ENCODE data around the gene SZT2.
"Not testable (repeated sequence)": the region's sequence is repeated elsewhere in the genome, so short reads cannot be mapped to it uniquely, and the experiment has no call there.

SZT2 gene

GRCh38 chr1:43455213-43455889, 65.7 kb downstream of the SZT2 start:
- Histone ChIP-seq H3K36me3 (ENCODE audit: insufficient read depth, low read length) (peaks cover 21% of the 10 kb centered on the region), H2AFZ (ENCODE audit: low read depth, low read length) (no peak overlapping the region), H3K9me3 (ENCODE audit: insufficient read depth, low read length, severe bottlenecking) (no peaks in the 10 kb centered on the region), H4K20me1 (ENCODE audit: insufficient read depth, low read length) (no peaks in the 10 kb centered on the region), H3K27ac (ENCODE audit: low read length) (no peak overlapping the region), H3K27me3 (ENCODE audit: insufficient read depth, low read length, poor library complexity) (no peaks in the 10 kb centered on the region), H3K4me2 (ENCODE audit: insufficient read depth, low read length) (no peak overlapping the region), H3K9ac (ENCODE audit: low read depth, low read length) (no peak overlapping the region), H3K4me1 (ENCODE audit: insufficient read depth, low read length) (peaks cover 27% of the 10 kb centered on the region), H3K4me3 (ENCODE audit: low read depth in 1 of 2, low read length in 2 of 2) (no peak overlapping the region), H3K79me2 (ENCODE audit: insufficient read depth, low read length) (peaks cover 19% of the 10 kb centered on the region)
- no peak for ATAC-seq (ENCODE audit: insufficient read depth, low read depth)
- TF ChIP-seq CTCF (IDR thresholded peaks at IDR 0.05; ENCODE audit: borderline replicate concordance, extremely low read depth, low read length, poor library complexity, severe bottlenecking) = no peak
- no peak for TF ChIP-seq EZH2 (IDR thresholded peaks at IDR 0.05; ENCODE audit: borderline replicate concordance, low read depth, low read length, severe bottlenecking)
- no peak for DNase-seq

GRCh38 chr1:43458379-43458778, 68.7 kb downstream of the SZT2 start:
- ATAC-seq (ENCODE audit: insufficient read depth, low read depth); H3K4me2 ChIP-seq (ENCODE audit: insufficient read depth, low read length); H3K27ac ChIP-seq (ENCODE audit: low read length); H4K20me1 ChIP-seq (ENCODE audit: insufficient read depth, low read length); H3K27me3 ChIP-seq (ENCODE audit: insufficient read depth, low read length, poor library complexity); H3K9me3 ChIP-seq (ENCODE audit: insufficient read depth, low read length, severe bottlenecking); H2AFZ ChIP-seq (ENCODE audit: low read depth, low read length); DNase-seq; H3K79me2 ChIP-seq (ENCODE audit: insufficient read depth, low read length); H3K9ac ChIP-seq (ENCODE audit: low read depth, low read length); H3K4me3 ChIP-seq (ENCODE audit: low read depth in 1 of 2, low read length in 2 of 2); H3K36me3 ChIP-seq (ENCODE audit: insufficient read depth, low read length): not testable (repeated sequence)
- H3K4me1 ChIP-seq (ENCODE audit: insufficient read depth, low read length) = peaks cover 11% of the 10 kb centered on the region

GRCh38 chr1:43460988-43461693, 71.4 kb downstream of the SZT2 start:
- Histone ChIP-seq H3K4me3 (ENCODE audit: low read depth in 1 of 2, low read length in 2 of 2) (no peak overlapping the region), H3K4me1 (ENCODE audit: insufficient read depth, low read length) (no peaks in the 10 kb centered on the region), H2AFZ (ENCODE audit: low read depth, low read length) (no peak overlapping the region), H3K4me2 (ENCODE audit: insufficient read depth, low read length) (no peak overlapping the region), H3K36me3 (ENCODE audit: insufficient read depth, low read length) (no peaks in the 10 kb centered on the region), H3K27ac (ENCODE audit: low read length) (no peak overlapping the region), H3K27me3 (ENCODE audit: insufficient read depth, low read length, poor library complexity) (no peaks in the 10 kb centered on the region), H3K9ac (ENCODE audit: low read depth, low read length) (no peak overlapping the region), H3K9me3 (ENCODE audit: insufficient read depth, low read length, severe bottlenecking) (no peaks in the 10 kb centered on the region), H3K79me2 (ENCODE audit: insufficient read depth, low read length) (no peaks in the 10 kb centered on the region), H4K20me1 (ENCODE audit: insufficient read depth, low read length) (no peaks in the 10 kb centered on the region)
- TF ChIP-seq EZH2 (IDR thresholded peaks at IDR 0.05; ENCODE audit: borderline replicate concordance, low read depth, low read length, severe bottlenecking) (no peak), CTCF (IDR thresholded peaks at IDR 0.05; ENCODE audit: borderline replicate concordance, extremely low read depth, low read length, poor library complexity, severe bottlenecking) (no peak)
- ATAC-seq (ENCODE audit: insufficient read depth, low read depth) = no peak
- DNase-seq = no peak

DNA sequence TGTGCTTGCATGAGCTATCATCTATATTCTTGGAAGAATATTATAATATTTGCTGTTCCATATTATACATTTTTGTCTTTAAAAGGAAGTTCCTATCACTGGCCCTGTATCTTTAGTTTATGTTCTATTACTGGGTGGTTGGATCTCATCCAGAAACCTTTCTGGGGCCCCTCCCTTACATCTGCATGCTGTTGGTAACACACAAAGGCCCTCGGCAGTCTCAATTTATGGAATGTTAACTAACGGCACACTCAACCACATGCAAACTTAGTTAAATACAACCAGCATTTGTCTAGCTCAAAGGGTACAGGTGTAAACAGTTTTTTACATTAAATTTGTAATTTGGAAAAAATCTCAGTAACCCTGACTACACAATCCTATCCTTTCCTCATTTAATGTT, 73.8 kb downstream of the SZT2 start:
- H3K27ac ChIP-seq (ENCODE audit: low read length) = no peak overlapping the region

More for the DNA sequence above, 73.8 kb downstream of the SZT2 start:
- Histone ChIP-seq H3K9ac (ENCODE audit: low read depth, low read length) (no peak overlapping the region), H3K4me3 (ENCODE audit: low read depth in 1 of 2, low read length in 2 of 2) (no peak overlapping the region), H3K9me3 (ENCODE audit: insufficient read depth, low read length, severe bottlenecking) (no peaks in the 10 kb centered on the region), H3K79me2 (ENCODE audit: insufficient read depth, low read length) (no peaks in the 10 kb centered on the region), H2AFZ (ENCODE audit: low read depth, low read length) (no peak overlapping the region), H3K27me3 (ENCODE audit: insufficient read depth, low read length, poor library complexity) (no peaks in the 10 kb centered on the region), H4K20me1 (ENCODE audit: insufficient read depth, low read length) (no peaks in the 10 kb centered on the region), H3K4me2 (ENCODE audit: insufficient read depth, low read length) (no peak overlapping the region), H3K36me3 (ENCODE audit: insufficient read depth, low read length) (no peaks in the 10 kb centered on the region), H3K4me1 (ENCODE audit: insufficient read depth, low read length) (0 out of 2 replicates have a peak, but pooled peaks cover 3% of the 10 kb centered on the region)
- no peak for TF ChIP-seq EZH2 (IDR thresholded peaks at IDR 0.05; ENCODE audit: borderline replicate concordance, low read depth, low read length, severe bottlenecking)
- no peak for TF ChIP-seq CTCF (IDR thresholded peaks at IDR 0.05; ENCODE audit: borderline replicate concordance, extremely low read depth, low read length, poor library complexity, severe bottlenecking)
- ATAC-seq (ENCODE audit: insufficient read depth, low read depth) = no peak
- no peak for DNase-seq
